Transverse colon (tissue), 4 donors: ENCODE data around the gene EFCAB8. TPM values are rescaled to one million over a fixed set of nuclear protein-coding genes. Genes with fewer than 3 reads are reported as not detected.

Experiments
- DNase-seq: peaks from one replicate; pipeline ENCODE4 v3.0.0-alpha.2; 2019
- H3K27ac ChIP-seq, 4 donors: fragments of 200-600 bp; sonication (generic); 2 replicates each; pipeline ENCODE4 v1.5.1; 2016 to 2018; ENCODE audit warnings: inconsistent platforms in 4 of 4
- H3K27me3 ChIP-seq: fragments of 200-600 bp; sonication (generic); 2 replicates; pipeline ENCODE4 v1.5.1; 2017; ENCODE audit warnings: inconsistent platforms
- H3K36me3 ChIP-seq, 4 donors: fragments of 200-600 bp; sonication (generic); 2 replicates each; pipeline ENCODE4 v1.5.1; 2017 to 2019; ENCODE audit warnings: inconsistent platforms in 4 of 4
- H3K4me1 ChIP-seq, 4 donors: fragments of 200-600 bp; sonication (generic); 2 replicates each; pipeline ENCODE4 v1.5.1; 2017 to 2020; ENCODE audit warnings: inconsistent platforms in 4 of 4
- H3K4me3 ChIP-seq, 4 donors: fragments of 200-600 bp; sonication (generic); 1 replicate in 1 of 4; 2 replicates in 3 of 4; pipeline versions ENCODE4 v1.5.1 to v1.6.1; 2017 to 2019; ENCODE audit warnings: inconsistent platforms in 4 of 4
- H3K9me3 ChIP-seq, 2 donors: fragments of 200-600 bp; sonication (generic); 2 replicates each; pipeline ENCODE4 v1.5.1; 2017 to 2019; ENCODE audit warnings: inconsistent platforms in 2 of 2
- EP300 ChIP-seq: sonication (generic); formaldehyde crosslinking; IDR thresholded peaks from one replicate; pipeline ENCODE4 v1.6.1; 2017; ENCODE audit warnings: antibody characterized with exemption, low read depth
- POLR2A ChIP-seq: fragments of 450-650 bp; IDR thresholded peaks from one replicate; pipeline ENCODE4 v1.6.1; 2016; ENCODE audit warnings: antibody characterized with exemption, mild to moderate bottlenecking, moderate library complexity
- POLR2AphosphoS5 ChIP-seq, 3 donors: sonication (generic); formaldehyde crosslinking; IDR thresholded peaks; one replicate each; pipeline ENCODE4 v1.6.1; 2016; ENCODE audit warnings: antibody characterized with exemption in 3 of 3
- WGBS, 2 donors: methylation state at CpG; one replicate each; pipeline ENCODE4 v1.1.5; 2018; ENCODE audit warnings: low coverage in 1 of 2; 5-methylcytosine and 5-hydroxymethylcytosine counted together
- in situ Hi-C, 4 donors: fragments of 200-750 bp; cut with MboI; loops; one replicate each; pipeline versions ENCODE4 v1.15.0 to v1.15.1; 2017; ENCODE audit warnings: low sequenced_read_pairs in 3 of 4, low pct_ligation_motif_present in 1 of 4, low pct_unique_long_range_greater_than_20kb in 1 of 4
- intact Hi-C: fragments of 100-400 bp; cut with DNase I; formaldehyde crosslinking; loops from one replicate; pipeline ENCODE4 v1.15.1; 2023; ENCODE audit warnings: low total_unique reads
- total RNA-seq, 4 donors: library from RNA; depleted of rRNA; stranded (reverse); fragments of >200 nt; gene quantifications; one replicate each; pipeline ENCODE4 v1.1.0, GENCODE V29; 2016
- TF ChIP-seq, protein P1 (sequence below), 5 experiments: fragments of 200-600 bp in 3 of 5; fragments of 450-650 bp in 2 of 5; sonication (generic) in 3 of 5; IDR thresholded peaks; 1 replicate in 2 of 5; 2 replicates in 3 of 5; pipeline ENCODE4 v1.5.1; 2016 to 2017; ENCODE audit warnings: antibody characterized with exemption in 5 of 5, inconsistent platforms in 3 of 5, mild to moderate bottlenecking in 2 of 5, moderate library complexity in 1 of 5

Gene EFCAB8
- total RNA-seq, 4 donors from 2014 or later, result 0.14 TPM; not detected in 3

DNA sequence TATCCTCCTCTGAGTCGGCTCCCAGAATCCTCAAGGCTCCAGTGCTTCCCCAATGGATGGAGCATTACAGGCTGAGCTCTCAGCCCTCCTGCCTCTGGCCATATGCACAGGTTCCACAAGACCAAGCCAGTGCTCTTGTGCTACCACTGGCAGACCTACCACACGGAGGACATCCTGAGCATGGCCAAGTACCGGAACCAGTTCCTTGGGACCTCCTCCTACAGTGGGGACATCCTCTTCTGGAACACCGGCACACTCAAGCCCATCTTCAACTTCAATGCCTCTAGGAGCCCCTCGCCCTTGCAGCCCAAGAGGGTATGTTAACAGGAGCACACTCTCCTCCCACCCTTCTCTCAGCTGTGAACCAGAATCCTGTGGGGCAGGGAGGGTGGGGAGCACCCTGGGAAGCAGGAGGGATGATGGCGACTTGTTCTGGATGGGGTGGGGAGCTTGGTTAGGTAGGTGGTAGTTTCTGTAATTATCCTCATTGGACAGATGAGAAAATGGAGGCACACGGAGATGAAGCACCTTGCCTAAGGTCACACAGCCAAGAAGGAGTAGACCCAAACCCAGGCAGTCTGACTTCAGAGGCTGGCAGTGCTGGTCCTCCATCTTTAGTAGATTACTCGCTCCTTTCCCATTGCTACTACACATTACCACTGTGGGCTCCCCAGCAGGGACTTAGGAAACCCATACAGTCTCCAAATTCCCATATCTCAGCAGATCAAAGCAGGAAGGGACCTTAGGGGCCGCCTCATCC is 58.6 kb downstream of the EFCAB8 start:
- DNase-seq, result no peak
- intact Hi-C loops (no loop called here), in situ Hi-C loops (loop anchor here in 1 of 4 donors (25.0 kb wide), 1 partner anchor 395 kb away; no protein-coding TSS in a partner anchor)
- Histone ChIP-seq H3K4me3 (no peak overlapping the region), H3K36me3 (no peaks in the 10 kb centered on the region), H3K27me3 (no peaks in the 10 kb centered on the region), H3K27ac (no peak overlapping the region), H3K4me1 (no peaks in the 10 kb centered on the region), H3K9me3 (peaks cover 12 to 16% of the 10 kb centered on the region in 2 donors)
- no peak for TF ChIP-seq POLR2A
- no peak for TF ChIP-seq EP300
- TF ChIP-seq, protein P1, sequence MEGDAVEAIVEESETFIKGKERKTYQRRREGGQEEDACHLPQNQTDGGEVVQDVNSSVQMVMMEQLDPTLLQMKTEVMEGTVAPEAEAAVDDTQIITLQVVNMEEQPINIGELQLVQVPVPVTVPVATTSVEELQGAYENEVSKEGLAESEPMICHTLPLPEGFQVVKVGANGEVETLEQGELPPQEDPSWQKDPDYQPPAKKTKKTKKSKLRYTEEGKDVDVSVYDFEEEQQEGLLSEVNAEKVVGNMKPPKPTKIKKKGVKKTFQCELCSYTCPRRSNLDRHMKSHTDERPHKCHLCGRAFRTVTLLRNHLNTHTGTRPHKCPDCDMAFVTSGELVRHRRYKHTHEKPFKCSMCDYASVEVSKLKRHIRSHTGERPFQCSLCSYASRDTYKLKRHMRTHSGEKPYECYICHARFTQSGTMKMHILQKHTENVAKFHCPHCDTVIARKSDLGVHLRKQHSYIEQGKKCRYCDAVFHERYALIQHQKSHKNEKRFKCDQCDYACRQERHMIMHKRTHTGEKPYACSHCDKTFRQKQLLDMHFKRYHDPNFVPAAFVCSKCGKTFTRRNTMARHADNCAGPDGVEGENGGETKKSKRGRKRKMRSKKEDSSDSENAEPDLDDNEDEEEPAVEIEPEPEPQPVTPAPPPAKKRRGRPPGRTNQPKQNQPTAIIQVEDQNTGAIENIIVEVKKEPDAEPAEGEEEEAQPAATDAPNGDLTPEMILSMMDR (IDR thresholded peaks at IDR 0.05), result no peak
- TF ChIP-seq POLR2AphosphoS5 (IDR thresholded peaks at IDR 0.05), result no peak
- 66% methylated on average over 9 of the region's 9 CpGs; no CpG with 5 or more reads in 1 of the 2 donors for WGBS, 2 donors

DNA sequence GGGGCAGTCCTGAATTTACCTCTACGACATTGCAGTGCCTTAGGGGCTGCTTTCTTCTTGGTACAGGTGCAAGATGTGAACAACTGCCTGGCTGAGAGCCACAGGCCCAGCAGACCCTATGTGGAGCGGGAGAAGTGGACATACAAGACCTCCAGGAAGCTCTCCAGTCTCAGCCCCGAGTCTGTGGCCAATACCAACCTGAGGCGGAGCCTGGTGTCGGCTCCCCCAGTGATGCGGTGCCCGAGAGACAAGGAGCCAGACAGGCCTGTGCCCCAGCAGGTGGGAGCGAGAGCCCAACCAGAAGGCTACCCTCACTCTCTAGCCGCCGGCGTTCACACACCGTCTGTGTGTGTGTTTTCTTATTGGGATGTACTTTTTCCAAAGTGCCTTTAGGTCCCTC is 59.6 kb downstream of the EFCAB8 start:
- H3K4me3 ChIP-seq, result no peak overlapping the region
- no peaks in the 10 kb centered on the region for H3K27me3 ChIP-seq
- H3K27ac ChIP-seq, result no peak overlapping the region
- 73% methylated on average over 12 of the region's 12 CpGs; no CpG with 5 or more reads in 1 of the 2 donors for WGBS, 2 donors
- intact Hi-C loops, result no loop called here
- H3K9me3 ChIP-seq, result peaks cover 12 to 16% of the 10 kb centered on the region in 2 donors
- H3K36me3 ChIP-seq, result no peaks in the 10 kb centered on the region
- DNase-seq, result no peak
- in situ Hi-C loops, result loop anchor here in 1 of 4 donors (25.0 kb wide), 1 partner anchor 394 kb away; no protein-coding TSS in a partner anchor
- no peak for TF ChIP-seq POLR2A
- no peaks in the 10 kb centered on the region for H3K4me1 ChIP-seq

DNA sequence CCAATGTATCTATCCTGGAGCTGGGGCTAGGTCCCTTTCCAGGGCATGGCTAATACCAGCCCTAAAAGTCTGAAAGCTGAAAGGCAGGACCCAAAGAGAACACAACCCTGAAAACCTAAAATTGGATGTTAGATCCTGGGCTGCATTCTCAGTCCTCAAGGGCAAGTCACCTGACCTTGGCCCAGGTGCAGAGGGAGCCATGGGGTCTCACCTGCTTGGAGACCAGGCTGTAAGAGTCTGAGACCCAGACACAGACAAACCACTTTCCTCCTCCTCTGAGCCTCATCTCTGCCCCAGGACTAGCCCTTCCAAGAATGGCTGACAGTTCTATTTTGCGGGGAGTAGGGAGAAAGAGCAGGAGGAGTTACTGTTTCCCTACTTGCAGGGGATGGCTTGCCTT is 60.0 kb downstream of the EFCAB8 start:
- Histone ChIP-seq H3K9me3 (peaks cover 12 to 16% of the 10 kb centered on the region in 2 donors), H3K27ac (no peak overlapping the region), H3K4me1 (no peaks in the 10 kb centered on the region), H3K27me3 (no peaks in the 10 kb centered on the region), H3K4me3 (no peak overlapping the region), H3K36me3 (no peaks in the 10 kb centered on the region)
- intact Hi-C loops, result no loop called here
- 85% methylated on average over 1 of the region's 1 CpG; no CpG with 5 or more reads in 1 of the 2 donors for WGBS, 2 donors
- in situ Hi-C loops, result loop anchor here in 1 of 4 donors (25.0 kb wide), 1 partner anchor 394 kb away; no protein-coding TSS in a partner anchor
- TF ChIP-seq, protein P1 (IDR thresholded peaks at IDR 0.05), result no peak
- TF ChIP-seq POLR2A, result no peak
- no peak for TF ChIP-seq POLR2AphosphoS5 (IDR thresholded peaks at IDR 0.05)
- no peak for TF ChIP-seq EP300
- no peak for DNase-seq

DNA sequence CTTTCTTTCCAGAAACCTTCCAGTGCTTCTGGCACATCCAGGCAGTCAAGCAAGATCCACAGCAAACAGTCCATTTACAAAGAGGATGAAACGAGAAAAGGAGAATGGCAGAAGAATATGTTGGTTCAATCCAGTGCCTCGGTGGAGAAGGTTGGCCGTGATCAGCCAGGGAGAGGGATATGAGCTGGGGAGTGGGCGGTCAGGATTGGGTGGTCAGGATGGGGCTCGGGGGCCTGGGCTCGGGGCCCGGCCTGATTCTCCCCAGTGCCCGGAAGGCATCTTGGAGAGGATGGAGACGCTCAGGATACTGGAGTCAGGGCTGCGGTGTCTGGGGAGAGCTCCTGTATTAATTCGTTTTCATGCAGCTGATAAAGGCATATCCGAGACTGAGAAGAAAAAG is 61.3 kb downstream of the EFCAB8 start:
- DNase-seq, result no peak
- Histone ChIP-seq H3K9me3 (peaks cover 11 to 14% of the 10 kb centered on the region in 2 donors), H3K4me3 (no peak overlapping the region), H3K27ac (no peak overlapping the region), H3K27me3 (no peaks in the 10 kb centered on the region), H3K36me3 (no peaks in the 10 kb centered on the region), H3K4me1 (no peaks in the 10 kb centered on the region)
- in situ Hi-C loops, result loop anchor here in 1 of 4 donors (25.0 kb wide), 1 partner anchor 392 kb away; no protein-coding TSS in a partner anchor
- intact Hi-C loops, result no loop called here
- TF ChIP-seq POLR2AphosphoS5 (IDR thresholded peaks at IDR 0.05) (no peak), EP300 (no peak), POLR2A (no peak)
- TF ChIP-seq, protein P1 (IDR thresholded peaks at IDR 0.05), result no peak
- 91% methylated on average over 12 of the region's 12 CpGs; no CpG with 5 or more reads in 1 of the 2 donors for WGBS, 2 donors
